HEK293 (cell line): ENCODE results near the gene SYCP3.

Source experiments
- CTCF ChIA-PET: fragments of 350-600 bp; formaldehyde crosslinking; extraction: SDS; loops from one replicate; lab custom pipeline; 2021; ENCODE audit warnings: antibody characterized with exemption; lab: Yijun Ruan, JAX
- POLR2A ChIA-PET: fragments of 300-600 bp; formaldehyde crosslinking; extraction: SDS; loops from one replicate; lab custom pipeline; 2020; ENCODE audit warnings: antibody characterized with exemption, inconsistent platforms; lab: Yijun Ruan, JAX
- H3K27ac ChIP-seq: fragments of 200-500 bp; sonication (Bioruptor generic); 2 replicates; pipeline ENCODE4 v1.5.1; 2014; ENCODE audit warnings: low read depth, low read length, control low read depth, inconsistent platforms; ENCODE audit errors: extremely low read depth
- H3K36me3 ChIP-seq, 2 experiments: fragments of 200-500 bp in 1 of 2; sonication (Bioruptor generic) in 1 of 2; 1 replicate in 1 of 2; 2 replicates in 1 of 2; pipeline ENCODE4 v1.5.1; 2014 to 2017; ENCODE audit warnings: inconsistent platforms in 2 of 2, low read length in 2 of 2; ENCODE audit not compliant: control insufficient read depth in 2 of 2, insufficient read depth in 1 of 2
- H3K4me1 ChIP-seq: fragments of 200-500 bp; sonication (Bioruptor generic); 2 replicates; pipeline ENCODE4 v1.5.1; 2014; ENCODE audit warnings: mild to moderate bottlenecking, low read length, inconsistent platforms; ENCODE audit not compliant: control insufficient read depth, insufficient read depth
- H3K4me3 ChIP-seq: 2 replicates; pipeline ENCODE4 v1.5.1; 2011; ENCODE audit warnings: low read depth, mild to moderate bottlenecking, control low read depth, low read length, moderate library complexity
- H3K9me3 ChIP-seq: fragments of 200-500 bp; sonication (Bioruptor generic); 2 replicates; pipeline ENCODE4 v1.5.1; 2014; ENCODE audit warnings: low read depth, low read length, inconsistent platforms; ENCODE audit not compliant: control insufficient read depth, insufficient read depth
- GLI2 ChIP-seq: fragments of 450-650 bp; formaldehyde crosslinking; IDR thresholded peaks from 2 replicates; pipeline ENCODE4; 2017; ENCODE audit warnings: missing biosample characterization, missing genetic modification characterization, low read depth, borderline replicate concordance
- PRDM2 ChIP-seq: fragments of 450-650 bp; formaldehyde crosslinking; IDR thresholded peaks from 2 replicates; pipeline ENCODE4 v1.5.1; 2016; ENCODE audit warnings: missing biosample characterization, missing genetic modification characterization, borderline replicate concordance
- ZBTB6 ChIP-seq: fragments of 450-650 bp; formaldehyde crosslinking; IDR thresholded peaks from 2 replicates; pipeline ENCODE4 v1.5.1; 2017; ENCODE audit warnings: missing biosample characterization, missing genetic modification characterization
- ZNF114 ChIP-seq: fragments of 450-650 bp; formaldehyde crosslinking; IDR thresholded peaks from 2 replicates; pipeline ENCODE4 v1.5.0; 2017; ENCODE audit warnings: missing biosample characterization, missing genetic modification characterization
- ZNF157 ChIP-seq: fragments of 450-650 bp; formaldehyde crosslinking; IDR thresholded peaks from 2 replicates; pipeline ENCODE4 v1.5.1; 2016; ENCODE audit warnings: missing biosample characterization, missing genetic modification characterization
- ZNF169 ChIP-seq: fragments of 450-650 bp; formaldehyde crosslinking; IDR thresholded peaks from 2 replicates; pipeline ENCODE4 v1.5.1; 2016; ENCODE audit warnings: missing biosample characterization, missing genetic modification characterization
- ZNF26 ChIP-seq: fragments of 450-650 bp; formaldehyde crosslinking; IDR thresholded peaks from 2 replicates; pipeline ENCODE4 v1.5.1; 2016; ENCODE audit warnings: missing biosample characterization, missing genetic modification characterization
- ZNF366 ChIP-seq: fragments of 450-650 bp; formaldehyde crosslinking; conservative IDR thresholded peaks from 2 replicates; pipeline ENCODE4 v1.5.1; 2016; ENCODE audit warnings: missing biosample characterization, missing genetic modification characterization
- ZNF37A ChIP-seq: fragments of 450-650 bp; IDR thresholded peaks from 2 replicates; pipeline ENCODE4 v1.5.1; 2018; ENCODE audit warnings: missing biosample characterization, missing genetic modification characterization
- ZNF398 ChIP-seq: fragments of 450-650 bp; formaldehyde crosslinking; IDR thresholded peaks from 2 replicates; pipeline ENCODE4 v1.5.1; 2017; ENCODE audit warnings: missing biosample characterization, missing genetic modification characterization
- ZNF510 ChIP-seq: fragments of 450-650 bp; formaldehyde crosslinking; IDR thresholded peaks from 2 replicates; pipeline ENCODE4 v1.5.1; 2018; ENCODE audit warnings: mild to moderate bottlenecking, missing genetic modification characterization, missing biosample characterization; ENCODE audit not compliant: insufficient replicate concordance
- ZNF580 ChIP-seq: fragments of 450-650 bp; formaldehyde crosslinking; IDR thresholded peaks from 2 replicates; pipeline ENCODE4 v1.5.1; 2016; ENCODE audit warnings: missing biosample characterization, missing genetic modification characterization
- ZNF629 ChIP-seq: fragments of 450-650 bp; formaldehyde crosslinking; IDR thresholded peaks from 2 replicates; pipeline ENCODE4 v1.5.1; 2017; ENCODE audit warnings: missing biosample characterization, missing genetic modification characterization
- ZNF660 ChIP-seq: fragments of 450-650 bp; IDR thresholded peaks from 2 replicates; pipeline ENCODE4 v1.5.1; 2018; ENCODE audit warnings: missing biosample characterization, mild to moderate bottlenecking, missing genetic modification characterization

Gene SYCP3

GRCh38 chr12:101777978-101778377, 38.7 kb upstream of the SYCP3 start (continued):
- TF ChIP-seq PRDM2 (tag by site-specific recombination) (no peak), ZNF114 (tag by site-specific recombination) (no peak), ZNF580 (tag by site-specific recombination) (no peak), ZNF169 (tag by site-specific recombination) (no peak), ZNF37A (tag by site-specific recombination) (no peak), ZBTB6 (no peak), ZNF398 (tag by site-specific recombination) (no peak)

GRCh38 chr12:101777485-101777884, 38.2 kb upstream of the SYCP3 start:
- CTCF ChIA-PET, result interaction anchor here (0.8 to 1.9 kb wide), 6 partner anchors 46 to 363 kb away, joined by 3 to 8 read pairs (median 4); no protein-coding TSS in a partner anchor

More at GRCh38 chr12:101777485-101777884, 38.2 kb upstream of the SYCP3 start:
- TF ChIP-seq ZNF629 (no peak), ZNF510 (tag by site-specific recombination) (no peak), ZNF26 (tag by site-specific recombination) (no peak), GLI2 (tag by site-specific recombination) (no peak), ZNF660 (no peak), ZNF157 (tag by site-specific recombination) (no peak), ZNF366 (tag by site-specific recombination) (no peak)
- Histone ChIP-seq H3K4me1 (peaks cover 2% of the 10 kb centered on the region), H3K4me3 (no peak overlapping the region), H3K36me3 (peaks cover 0 to 11% of the 10 kb centered on the region in 2 experiments; a peak in 1 of 3 replicates), H3K27ac (no peak overlapping the region), H3K9me3 (no peaks in the 10 kb centered on the region)
- POLR2A ChIA-PET, result no interaction called here
